Activated T-helper 1 cell treated with anti-CD3 and anti-CD28 coated beads, Interleukin-12 subunit alpha, Interleukin-12 subunit beta, Interleukin-2, Interleukin-4 antibody, amounts not matched to agents 30 ng/mL and 10 ng/mL and 1 ng/mL, durations not matched to agents 14 hours and 24 hours and 36 hours (primary cell): ENCODE results near the gene NSD1. TPM values are rescaled to one million over a fixed set of nuclear protein-coding genes. Genes with fewer than 3 reads are reported as not detected.
A peak's percentile ranks its signal among the peaks of the same experiment; 100 is the strongest.

Experiments
- DNase-seq: peaks from one replicate; pipeline ENCODE4 v3.0.0; 2021; ENCODE audit warnings: low spot score
- H3K27ac Mint-ChIP-seq: one replicate; pipeline ENCODE4 v1.8.0; 2021; ENCODE audit warnings: mild to moderate bottlenecking, mixed read lengths
- H3K27me3 Mint-ChIP-seq: one replicate; pipeline ENCODE4 v1.8.0; 2022; ENCODE audit warnings: mild to moderate bottlenecking, moderate library complexity, mixed read lengths; ENCODE audit not compliant: insufficient read depth
- H3K36me3 Mint-ChIP-seq: one replicate; pipeline ENCODE4 v1.8.0; 2021; ENCODE audit warnings: low read depth, mixed read lengths
- H3K4me1 Mint-ChIP-seq: one replicate; pipeline ENCODE4 v1.8.0; 2021; ENCODE audit warnings: low read depth, mixed read lengths
- H3K4me3 Mint-ChIP-seq: one replicate; pipeline ENCODE4 v1.8.0; 2021; ENCODE audit warnings: mild to moderate bottlenecking, moderate library complexity, mixed read lengths
- H3K9me3 Mint-ChIP-seq: one replicate; pipeline ENCODE4 v1.8.0; 2021; ENCODE audit warnings: mixed read lengths
- intact Hi-C: fragments of 100-400 bp; cut with micrococcal nuclease; formaldehyde crosslinking; loops from one replicate; pipeline ENCODE4 v1.15.1; 2024
- total RNA-seq: library from RNA; stranded (reverse); gene quantifications from 2 replicates; pipeline ENCODE4 v1.2.3, GENCODE V29; 2022

NSD1 gene
- total RNA-seq, 1 donor from 2014 or later = 108 TPM

DNA sequence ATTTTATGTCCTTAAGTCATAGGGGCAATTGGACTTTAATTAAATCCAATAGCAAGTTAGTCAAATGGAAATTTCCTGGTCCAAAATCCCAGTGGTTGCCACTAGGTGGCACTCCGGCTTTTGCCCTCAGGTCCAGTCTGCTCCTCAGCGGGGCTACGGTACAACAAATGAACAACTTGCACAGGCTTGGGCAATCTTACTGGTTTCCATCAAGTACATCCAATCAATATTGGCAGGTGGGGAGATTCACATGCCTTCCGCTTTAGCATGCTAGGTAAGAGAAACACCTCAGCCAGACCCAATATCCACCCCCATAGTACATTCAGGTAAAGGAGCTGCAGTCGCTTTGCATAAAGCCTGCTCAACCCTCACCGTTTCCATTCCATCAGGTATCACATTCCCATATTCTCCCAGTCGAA lies 184.4 kb downstream of the NSD1 start:
- H3K27me3 Mint-ChIP-seq = no peaks in the 10 kb centered on the region

DNA sequence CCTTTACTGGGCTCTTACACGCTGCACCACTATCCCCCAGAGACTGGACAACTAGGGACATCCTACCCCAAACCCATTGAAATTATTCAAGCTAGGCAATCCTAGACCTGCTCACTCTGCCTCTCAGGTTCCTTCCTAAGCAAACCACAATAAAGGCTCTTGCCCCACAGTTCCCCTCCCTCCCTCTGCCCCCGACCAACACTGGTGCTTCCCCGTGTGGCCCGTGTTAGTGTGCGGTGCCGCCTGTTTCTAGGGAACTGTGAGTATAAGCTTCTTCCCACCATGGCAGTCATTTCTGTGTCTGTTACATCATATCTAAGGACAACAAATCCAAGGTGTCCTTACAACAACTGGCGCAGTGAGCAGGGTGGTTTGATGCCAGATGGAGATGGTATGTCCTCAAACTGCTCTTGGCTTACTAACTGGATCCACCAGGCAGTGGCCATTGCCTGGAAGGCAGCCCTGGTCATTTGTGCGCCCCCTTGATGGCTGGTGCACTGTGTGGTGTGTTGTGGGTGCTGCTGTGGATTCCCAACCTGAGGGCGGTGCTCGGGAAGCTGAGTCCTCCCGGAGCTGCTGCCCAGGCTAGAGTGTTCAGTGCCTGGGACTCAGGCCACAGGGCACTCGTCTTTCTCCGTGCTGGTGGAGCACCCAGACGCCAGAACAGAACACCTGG lies 186.5 kb downstream of the NSD1 start:
- intact Hi-C loops = loop anchor here (2.0 kb wide), 1 partner anchor 135 kb away; no protein-coding TSS in a partner anchor
- peaks cover 16% of the 10 kb centered on the region for H3K4me1 Mint-ChIP-seq
- no peak overlapping the region for H3K27ac Mint-ChIP-seq
- H3K4me3 Mint-ChIP-seq = no peak overlapping the region
- no peaks in the 10 kb centered on the region for H3K27me3 Mint-ChIP-seq
- peaks cover 5% of the 10 kb centered on the region for H3K9me3 Mint-ChIP-seq
- H3K36me3 Mint-ChIP-seq = peaks cover 11% of the 10 kb centered on the region
- DNase-seq = no peak

More for the DNA sequence above, 184.4 kb downstream of the NSD1 start:
- intact Hi-C loops = loop anchor here (1.0 to 2.0 kb wide), 4 partner anchors 72 to 183 kb away; no protein-coding TSS in a partner anchor
- Mint-ChIP-seq H3K27ac (no peak overlapping the region), H3K36me3 (peaks cover 11% of the 10 kb centered on the region), H3K9me3 (peaks cover 5% of the 10 kb centered on the region), H3K4me3 (no peak overlapping the region), H3K4me1 (peaks cover 22% of the 10 kb centered on the region)
- DNase-seq = peak; percentile 61

DNA sequence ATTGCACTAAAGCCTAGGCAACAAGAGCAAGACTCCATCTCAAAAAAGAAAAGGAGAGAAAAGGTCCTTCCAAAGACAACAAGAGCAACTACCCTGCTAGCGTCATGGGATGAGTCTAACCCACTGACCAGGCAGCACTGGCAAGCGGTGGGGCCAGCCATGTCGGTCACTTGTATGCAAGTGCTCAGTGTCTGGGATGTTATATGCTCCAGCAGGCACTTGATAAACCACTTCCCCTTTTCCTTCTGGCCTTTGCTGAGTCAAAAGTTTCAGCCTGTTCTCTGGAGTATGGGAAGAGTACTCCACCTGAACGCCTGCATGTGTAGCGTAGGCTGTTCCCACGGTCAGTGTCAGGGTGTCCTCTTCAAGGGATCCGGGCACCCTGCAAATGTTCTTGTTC lies 187.3 kb downstream of the NSD1 start:
- Mint-ChIP-seq H3K9me3 (peaks cover 5% of the 10 kb centered on the region), H3K4me1 (peaks cover 15% of the 10 kb centered on the region), H3K4me3 (no peak overlapping the region), H3K27ac (no peak overlapping the region), H3K36me3 (peaks cover 13% of the 10 kb centered on the region), H3K27me3 (no peaks in the 10 kb centered on the region)
- no peak for DNase-seq
- intact Hi-C loops = no loop called here

DNA sequence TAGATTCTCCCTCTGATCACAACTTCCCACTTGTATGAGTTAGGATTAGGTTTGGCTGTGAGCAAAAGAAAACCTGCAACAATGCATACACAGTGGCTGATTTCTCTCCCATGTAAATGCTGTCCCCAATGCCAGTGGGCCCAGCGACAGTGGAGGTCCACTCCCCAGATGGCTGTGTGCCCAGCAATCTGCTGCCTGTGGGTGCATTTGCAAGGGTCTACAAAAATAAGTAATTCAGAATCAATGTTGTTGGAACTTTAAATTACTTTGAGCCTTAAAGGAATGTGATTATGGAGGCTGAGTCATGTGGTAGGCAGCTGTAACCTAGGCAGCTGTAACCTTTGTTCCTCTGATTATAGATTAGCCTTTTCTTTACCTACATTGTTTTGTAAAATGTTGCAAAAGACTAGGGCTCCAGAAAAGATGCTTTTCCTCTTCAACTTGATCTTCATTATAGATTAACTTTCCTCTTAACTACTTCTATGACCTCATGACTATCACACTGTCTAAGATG lies 192.4 kb downstream of the NSD1 start:
- intact Hi-C loops = no loop called here
- H3K4me3 Mint-ChIP-seq = no peak overlapping the region
- no peaks in the 10 kb centered on the region for H3K9me3 Mint-ChIP-seq

DNA sequence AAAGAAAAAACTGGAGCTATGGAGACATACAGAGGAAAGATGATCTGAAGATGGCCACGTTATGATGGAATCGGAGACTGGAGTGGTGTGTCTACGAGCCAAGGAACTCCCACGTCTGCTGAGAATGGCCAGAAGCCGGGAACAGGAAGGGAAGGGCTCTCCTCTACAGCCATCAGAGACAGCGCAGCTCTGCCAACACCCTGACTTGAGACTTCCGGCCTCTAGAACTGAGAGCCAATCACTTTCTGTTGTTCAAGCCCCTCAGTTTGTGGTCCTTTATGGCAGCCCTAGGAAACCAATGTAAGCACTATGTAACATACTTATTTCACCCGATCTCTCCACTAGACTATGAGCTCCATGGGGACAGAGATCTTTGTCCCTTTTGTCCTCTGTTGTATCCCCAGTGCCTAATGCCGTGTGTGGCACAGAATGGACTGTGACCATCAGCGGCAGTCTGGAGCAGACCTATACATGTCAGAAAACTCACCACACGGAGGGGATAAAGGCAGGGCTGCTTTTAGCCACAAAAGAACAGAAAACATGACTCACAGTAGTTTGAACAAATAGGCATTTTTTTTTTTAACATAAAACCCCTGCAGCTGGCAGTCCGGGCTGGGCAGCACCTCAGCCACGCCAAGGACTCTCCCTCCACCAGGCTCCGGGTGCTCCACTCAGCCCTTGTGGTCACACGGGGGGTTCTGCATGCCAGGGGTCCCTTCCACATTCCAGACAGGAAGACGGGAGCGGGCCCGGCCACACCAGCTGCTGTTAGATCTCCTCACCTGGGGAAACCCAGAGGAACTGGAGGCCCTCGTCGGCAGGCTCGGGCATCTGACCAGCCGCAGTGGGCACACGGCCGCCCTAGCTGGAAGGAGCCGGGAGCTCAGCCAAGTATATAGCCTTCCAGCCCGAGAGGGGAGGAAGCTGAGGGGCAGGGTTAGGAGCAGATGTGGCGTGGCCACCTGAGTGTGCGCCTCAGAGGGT lies 194.3 kb downstream of the NSD1 start:
- Mint-ChIP-seq H3K36me3 (peaks cover 12% of the 10 kb centered on the region), H3K9me3 (no peaks in the 10 kb centered on the region), H3K4me1 (peaks cover 9% of the 10 kb centered on the region), H3K27ac (no peak overlapping the region), H3K27me3 (no peaks in the 10 kb centered on the region), H3K4me3 (no peak overlapping the region)
- no peak for DNase-seq
- intact Hi-C loops = no loop called here

More for the DNA sequence above, 192.4 kb downstream of the NSD1 start:
- Mint-ChIP-seq H3K27ac (no peak overlapping the region), H3K36me3 (peaks cover 12% of the 10 kb centered on the region), H3K27me3 (no peaks in the 10 kb centered on the region), H3K4me1 (peaks cover 9% of the 10 kb centered on the region)
- no peak for DNase-seq

DNA sequence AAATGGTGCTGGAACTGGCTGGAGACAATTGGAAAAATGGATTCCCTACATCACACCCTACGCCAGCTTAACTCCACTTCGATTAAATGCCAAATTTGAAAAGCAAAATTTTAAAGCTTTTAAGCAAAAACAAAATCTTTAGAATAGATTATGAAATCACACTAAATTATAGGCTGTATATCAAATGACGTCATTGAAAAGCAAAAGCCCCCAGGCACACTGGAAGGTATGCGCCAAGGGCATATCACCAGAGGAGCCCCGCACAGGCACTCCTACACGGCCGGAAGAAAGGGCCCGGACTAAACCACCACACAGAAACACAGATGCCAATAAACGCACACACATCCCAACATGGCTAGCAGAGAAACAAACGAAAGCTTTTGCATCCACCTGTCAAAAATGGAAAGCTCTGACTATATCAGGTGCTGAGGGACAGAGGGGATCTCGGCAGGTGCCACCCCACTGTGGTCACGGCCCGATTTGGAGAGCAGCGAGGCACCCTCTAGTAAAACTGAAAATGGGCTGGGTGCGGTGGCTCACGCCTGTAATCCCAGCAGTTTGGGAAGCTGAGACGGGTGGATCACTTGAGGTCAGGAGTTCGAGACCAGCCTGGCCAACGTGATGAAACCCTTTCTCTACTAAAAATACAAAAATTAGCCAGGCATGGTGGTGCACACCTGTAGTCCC lies 195.1 kb downstream of the NSD1 start:
- Mint-ChIP-seq H3K36me3 (peaks cover 16% of the 10 kb centered on the region), H3K27me3 (no peaks in the 10 kb centered on the region), H3K9me3 (no peaks in the 10 kb centered on the region), H3K4me3 (no peak overlapping the region), H3K4me1 (peaks cover 9% of the 10 kb centered on the region), H3K27ac (no peak overlapping the region)
- no peak for DNase-seq
- intact Hi-C loops = no loop called here

DNA sequence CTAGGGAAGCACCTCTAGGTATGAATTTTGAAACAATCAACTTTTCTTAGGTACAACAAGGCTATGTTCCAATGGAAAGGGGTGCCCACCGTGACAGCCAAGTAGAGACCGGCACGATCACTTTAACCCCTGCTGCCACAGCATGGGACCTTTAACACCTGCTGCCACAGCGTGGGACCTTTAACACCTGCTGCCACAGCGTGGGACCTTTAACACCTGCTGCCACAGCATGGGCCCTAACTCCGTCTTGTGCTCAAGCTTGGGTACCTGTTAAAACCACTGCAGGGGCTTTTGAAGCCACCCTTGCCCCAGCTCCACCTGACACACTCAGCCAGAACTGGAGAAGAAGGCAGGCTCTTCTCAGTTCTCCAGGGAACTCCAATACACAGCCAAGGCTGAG lies 196.3 kb downstream of the NSD1 start:
- Mint-ChIP-seq H3K27ac (no peak overlapping the region), H3K9me3 (no peaks in the 10 kb centered on the region), H3K36me3 (peaks cover 23% of the 10 kb centered on the region), H3K27me3 (no peaks in the 10 kb centered on the region), H3K4me3 (no peak overlapping the region), H3K4me1 (peaks cover 5% of the 10 kb centered on the region)
- intact Hi-C loops = no loop called here
- no peak for DNase-seq

DNA sequence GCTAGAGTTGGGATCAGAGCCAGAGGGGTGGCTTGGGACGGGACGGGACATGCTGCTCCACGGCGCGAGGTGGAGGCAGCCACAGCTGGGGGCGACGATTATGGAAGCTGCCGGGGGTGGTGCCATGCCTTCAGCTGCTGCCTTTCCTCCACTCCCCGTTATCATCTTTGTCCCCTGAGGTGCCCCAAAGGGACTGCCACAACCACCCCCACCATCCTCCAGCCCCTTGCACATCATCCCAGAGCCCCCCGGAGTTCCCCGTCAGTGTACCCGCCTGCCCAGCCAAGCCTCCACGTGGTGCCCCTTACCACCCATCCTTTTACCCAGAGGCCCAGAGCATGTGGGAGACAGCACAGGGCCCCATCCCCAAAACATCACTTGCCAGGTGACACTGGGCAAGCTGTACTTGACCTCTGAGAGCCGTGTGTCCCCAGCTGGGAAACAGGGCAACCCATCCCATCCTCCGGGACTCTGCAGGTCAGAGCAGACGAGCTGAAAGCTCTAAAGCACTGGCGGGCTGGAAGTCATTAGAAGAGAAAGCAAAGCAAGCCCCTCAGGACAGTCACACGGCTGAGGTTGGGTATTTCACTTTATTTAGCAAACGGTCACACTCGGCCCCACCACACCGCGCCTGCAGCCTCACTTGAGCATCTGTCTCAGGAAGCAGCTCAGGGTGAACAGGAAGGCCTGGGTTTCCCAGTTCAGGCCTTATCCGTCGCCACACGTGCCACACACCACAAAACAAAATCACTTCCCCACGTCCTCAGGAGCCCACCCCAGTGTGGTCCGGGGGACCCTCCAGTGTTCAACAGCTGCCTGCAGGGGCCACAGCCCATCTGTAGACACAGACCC lies 197.6 kb downstream of the NSD1 start:
- no peak overlapping the region for H3K4me3 Mint-ChIP-seq
- intact Hi-C loops = no loop called here
- no peak for DNase-seq
- no peaks in the 10 kb centered on the region for H3K27me3 Mint-ChIP-seq
- no peak overlapping the region for H3K27ac Mint-ChIP-seq
- peaks cover 5% of the 10 kb centered on the region for H3K4me1 Mint-ChIP-seq
- H3K36me3 Mint-ChIP-seq = peaks cover 30% of the 10 kb centered on the region
- no peaks in the 10 kb centered on the region for H3K9me3 Mint-ChIP-seq

DNA sequence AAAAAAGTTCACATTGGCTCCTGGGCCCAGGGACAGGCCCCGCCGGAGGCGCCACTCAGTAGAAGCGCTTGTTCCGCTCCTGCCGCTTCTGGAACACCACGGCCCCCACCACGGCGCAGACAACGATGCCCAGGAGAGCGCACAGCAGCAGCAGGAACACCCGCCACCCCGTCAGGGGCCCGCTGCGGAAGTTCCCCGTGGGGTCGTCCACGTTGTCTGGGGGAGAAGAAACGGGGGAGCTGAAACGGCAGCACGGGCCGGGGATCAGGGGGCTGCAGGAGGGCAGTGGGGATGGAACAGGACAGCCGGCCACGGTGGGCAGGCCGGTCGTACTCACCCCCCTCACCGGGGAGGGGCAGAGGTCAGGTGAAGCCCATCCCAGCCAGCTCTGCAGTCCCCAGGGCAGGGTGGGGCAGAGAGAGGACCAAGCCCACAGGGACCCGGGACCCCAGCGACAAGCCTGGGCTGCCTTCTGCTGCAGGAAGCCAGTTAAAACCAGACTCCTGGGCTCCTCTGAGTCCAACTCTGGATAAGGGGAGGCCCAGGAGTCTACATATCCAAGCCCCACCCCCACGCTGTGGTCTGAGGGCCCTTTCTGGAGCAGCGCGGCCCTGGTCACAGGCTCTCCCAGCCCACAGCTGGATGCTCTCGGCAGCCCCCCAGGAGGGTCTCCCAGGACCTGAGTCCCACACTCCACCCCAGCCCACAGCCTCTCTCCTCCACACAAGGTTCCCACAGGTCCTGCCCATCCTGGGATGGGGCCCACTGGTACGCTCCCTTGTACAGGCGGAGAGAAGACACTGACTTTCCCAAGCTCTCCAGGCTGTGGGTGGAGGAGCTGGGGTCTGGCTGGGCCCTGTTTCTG lies 198.7 kb downstream of the NSD1 start:
- Mint-ChIP-seq H3K4me3 (no peak overlapping the region), H3K36me3 (peaks cover 36% of the 10 kb centered on the region), H3K27me3 (no peaks in the 10 kb centered on the region), H3K9me3 (no peaks in the 10 kb centered on the region), H3K4me1 (peaks cover 5% of the 10 kb centered on the region), H3K27ac (no peak overlapping the region)
- intact Hi-C loops = no loop called here
- DNase-seq = no peak

DNA sequence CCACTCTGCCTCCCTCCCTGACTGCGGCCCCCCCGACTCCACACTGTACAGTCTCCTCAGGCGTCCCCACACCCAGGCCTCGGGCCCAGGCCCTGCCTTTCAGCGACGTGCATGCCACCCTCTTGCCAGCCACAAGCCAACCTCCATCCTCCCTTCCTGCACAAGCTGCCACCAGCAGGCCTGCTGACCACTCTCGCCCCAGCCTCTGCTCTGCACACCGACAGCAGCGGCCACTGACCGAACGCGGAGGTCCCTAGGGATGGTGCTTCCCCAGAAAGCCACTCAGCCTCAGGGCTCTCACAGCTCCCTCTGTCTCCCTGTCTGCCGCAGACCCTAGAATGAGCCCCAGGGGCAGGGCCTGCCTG lies 199.3 kb downstream of the NSD1 start:
- H3K9me3 Mint-ChIP-seq = no peaks in the 10 kb centered on the region
- peaks cover 1% of the 10 kb centered on the region for H3K4me1 Mint-ChIP-seq
- no peak for DNase-seq
- intact Hi-C loops = no loop called here
- no peaks in the 10 kb centered on the region for H3K27me3 Mint-ChIP-seq
- H3K27ac Mint-ChIP-seq = no peak overlapping the region
- peaks cover 34% of the 10 kb centered on the region for H3K36me3 Mint-ChIP-seq
- no peak overlapping the region for H3K4me3 Mint-ChIP-seq

DNA sequence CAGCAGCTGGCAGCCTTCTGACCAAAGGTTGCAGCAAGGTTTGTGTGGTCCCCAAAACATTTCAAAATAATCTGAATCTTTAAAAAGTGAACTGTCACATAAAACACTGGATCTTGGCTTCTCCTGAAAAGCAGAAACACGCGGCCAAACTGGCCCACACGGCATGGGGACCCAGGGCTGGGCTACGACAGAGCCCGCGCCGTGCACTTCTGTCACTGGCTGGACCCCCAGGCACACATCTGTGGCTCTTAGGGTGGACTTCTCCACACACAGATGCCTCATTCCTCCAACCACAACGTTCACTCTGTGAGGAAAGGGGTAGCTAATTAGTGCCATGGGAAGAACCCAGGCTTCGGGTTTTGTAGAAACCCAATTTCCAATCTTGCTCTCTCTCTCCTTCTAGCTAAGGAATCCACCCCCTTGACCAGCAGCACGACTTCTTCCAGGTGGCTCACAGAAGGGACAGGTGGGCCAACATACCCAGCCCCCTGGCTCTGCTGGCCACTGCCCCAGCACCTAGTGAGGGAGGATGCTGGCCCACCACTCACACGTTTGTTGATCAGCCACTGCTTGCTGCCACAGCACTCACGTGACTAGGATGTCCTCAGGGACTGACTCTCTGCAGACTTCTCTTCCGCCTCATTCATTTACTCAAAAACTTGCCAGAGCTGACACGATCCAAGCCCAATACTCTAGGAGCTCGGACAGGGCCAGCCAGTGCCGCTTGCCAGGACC lies 200.0 kb downstream of the NSD1 start:
- Mint-ChIP-seq H3K27ac (no peak overlapping the region), H3K36me3 (peaks cover 34% of the 10 kb centered on the region), H3K27me3 (no peaks in the 10 kb centered on the region), H3K4me1 (no peaks in the 10 kb centered on the region), H3K9me3 (no peaks in the 10 kb centered on the region), H3K4me3 (no peak overlapping the region)
- intact Hi-C loops = no loop called here
- no peak for DNase-seq
